Activated CD4-positive, CD25-positive, alpha-beta regulatory T cell treated with anti-CD3 and anti-CD28 coated beads, Interleukin-2, amount 50 U/mL, for 16 hours (primary cell): Measurements from ENCODE around the gene AACS.
"Not testable (repeated sequence)": the region's sequence is repeated elsewhere in the genome, so short reads cannot be mapped to it uniquely, and the experiment has no call there.

Experiments used
- DNase-seq: peaks from one replicate; pipeline ENCODE4 v3.0.0-alpha.2; 2020; ENCODE audit warnings: low read depth, low spot score

Gene AACS, protein sequence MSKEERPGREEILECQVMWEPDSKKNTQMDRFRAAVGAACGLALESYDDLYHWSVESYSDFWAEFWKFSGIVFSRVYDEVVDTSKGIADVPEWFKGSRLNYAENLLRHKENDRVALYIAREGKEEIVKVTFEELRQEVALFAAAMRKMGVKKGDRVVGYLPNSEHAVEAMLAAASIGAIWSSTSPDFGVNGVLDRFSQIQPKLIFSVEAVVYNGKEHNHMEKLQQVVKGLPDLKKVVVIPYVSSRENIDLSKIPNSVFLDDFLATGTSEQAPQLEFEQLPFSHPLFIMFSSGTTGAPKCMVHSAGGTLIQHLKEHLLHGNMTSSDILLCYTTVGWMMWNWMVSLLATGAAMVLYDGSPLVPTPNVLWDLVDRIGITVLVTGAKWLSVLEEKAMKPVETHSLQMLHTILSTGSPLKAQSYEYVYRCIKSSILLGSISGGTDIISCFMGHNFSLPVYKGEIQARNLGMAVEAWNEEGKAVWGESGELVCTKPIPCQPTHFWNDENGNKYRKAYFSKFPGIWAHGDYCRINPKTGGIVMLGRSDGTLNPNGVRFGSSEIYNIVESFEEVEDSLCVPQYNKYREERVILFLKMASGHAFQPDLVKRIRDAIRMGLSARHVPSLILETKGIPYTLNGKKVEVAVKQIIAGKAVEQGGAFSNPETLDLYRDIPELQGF

GRCh38 chr12:125065021-125065918 is at the start of gene AACS:
TSS of gene AACS (plus strand) at chr12:125065435. CDS start at chr12:125065585, 150 bp downstream.
- peak; percentile 45 for DNase-seq

- DNase-seq, result no peak
These were observed 49.4 kb upstream of the AACS start for GRCh38 chr12:125015680-125016310.

GRCh38 chr12:125017801-125018200 is 47.4 kb upstream of the AACS start:
- no peak for DNase-seq

GRCh38 chr12:125018356-125018755 is 46.9 kb upstream of the AACS start:
- no peak for DNase-seq

DNA sequence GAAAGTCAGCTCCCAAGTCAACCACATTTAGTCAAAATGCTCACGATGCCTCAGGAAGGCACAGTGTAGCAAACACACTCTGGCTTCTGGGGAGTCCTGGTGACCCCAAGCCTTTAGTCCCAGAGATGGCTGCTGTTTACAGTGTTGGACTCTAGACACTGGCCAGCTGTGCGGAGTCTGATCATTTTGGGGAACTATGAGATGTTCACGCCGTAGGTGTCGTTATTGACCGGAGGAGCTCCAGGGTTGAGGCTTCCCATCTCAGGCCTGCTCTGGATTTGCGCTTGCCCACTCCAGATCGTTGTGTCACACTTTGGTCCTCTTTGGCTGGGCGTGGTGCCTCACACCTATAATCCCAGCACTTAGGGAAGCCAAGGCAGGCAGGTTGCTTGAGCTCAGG is 44.1 kb upstream of the AACS start:
- DNase-seq, result no peak

- no peak for DNase-seq
These were observed 43.5 kb upstream of the AACS start for GRCh38 chr12:125021771-125022170.

DNA sequence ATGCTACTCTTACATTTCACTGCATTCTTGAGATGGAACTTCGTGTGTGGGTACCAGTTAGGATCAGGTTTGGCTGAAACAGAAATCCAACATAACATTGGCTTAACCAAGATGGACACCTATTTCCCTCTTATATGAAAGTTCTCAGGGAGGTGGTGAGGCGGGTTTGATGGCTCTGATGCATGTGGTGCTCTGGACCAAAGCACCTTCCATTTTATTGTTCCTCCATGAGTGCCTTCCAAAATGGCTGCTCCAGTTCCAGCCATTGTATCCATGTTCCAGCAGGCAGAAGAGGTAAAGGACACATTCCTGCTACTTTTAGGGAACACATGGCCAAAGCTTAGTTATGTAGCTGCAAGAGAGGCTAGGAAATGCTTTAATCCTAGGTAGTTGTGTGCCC is 42.2 kb upstream of the AACS start:
- no peak for DNase-seq

DNA sequence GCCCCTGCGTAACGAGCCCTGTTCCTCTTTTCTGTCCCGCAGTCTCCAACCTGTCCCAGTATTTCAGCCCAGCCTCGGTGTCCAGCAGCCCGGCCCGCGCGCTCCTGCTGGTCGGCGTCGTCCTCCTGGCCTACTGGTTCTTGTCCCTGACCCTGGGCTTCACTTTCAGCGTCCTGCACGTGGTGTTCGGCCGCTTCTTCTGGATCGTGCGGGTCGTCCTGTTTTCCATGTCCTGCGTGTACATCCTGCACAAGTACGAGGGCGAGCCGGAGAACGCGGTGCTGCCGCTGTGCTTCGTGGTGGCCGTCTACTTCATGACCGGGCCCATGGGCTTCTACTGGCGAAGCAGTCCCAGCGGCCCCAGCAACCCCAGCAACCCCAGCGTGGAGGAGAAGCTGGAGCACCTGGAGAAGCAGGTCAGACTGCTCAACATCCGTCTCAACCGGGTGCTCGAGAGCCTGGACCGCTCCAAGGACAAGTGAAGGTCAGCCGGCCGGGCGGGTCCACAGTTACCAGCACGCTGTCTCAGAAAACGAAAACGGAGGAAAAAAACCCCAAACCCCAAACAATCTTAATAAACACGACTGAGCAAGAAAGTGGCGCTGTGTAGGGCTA is 40.2 kb upstream of the AACS start:
- DNase-seq, result no peak

DNA sequence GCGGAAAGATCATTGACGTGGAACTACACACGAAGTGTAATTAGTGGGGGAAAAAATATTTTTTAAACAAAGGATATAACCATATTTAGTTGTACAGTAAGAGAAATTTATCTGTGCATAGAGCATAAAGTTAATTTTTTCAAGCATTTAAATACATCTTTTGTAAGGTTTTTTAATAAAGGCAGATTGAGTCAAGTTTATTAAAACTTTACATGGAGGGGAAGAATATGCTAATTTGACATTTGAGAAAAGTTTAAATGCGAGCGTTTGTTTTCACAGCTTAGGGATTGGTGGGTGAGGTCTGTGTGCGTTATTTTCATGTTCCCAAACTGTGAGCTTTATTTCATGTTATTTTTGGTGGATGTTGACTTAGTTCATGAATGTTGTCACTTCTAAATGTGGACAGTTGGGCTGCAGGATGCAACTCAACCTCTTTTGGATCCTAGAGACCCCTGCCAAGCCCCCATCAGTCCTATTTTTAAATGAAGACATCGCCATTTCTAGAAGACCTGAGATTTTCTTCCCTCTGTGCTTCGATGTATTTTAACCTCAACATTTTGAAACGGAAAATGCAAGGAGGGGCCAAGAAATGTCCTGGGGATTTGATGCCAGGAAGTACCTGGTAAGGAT is 39.5 kb upstream of the AACS start:
- DNase-seq, result no peak

DNA sequence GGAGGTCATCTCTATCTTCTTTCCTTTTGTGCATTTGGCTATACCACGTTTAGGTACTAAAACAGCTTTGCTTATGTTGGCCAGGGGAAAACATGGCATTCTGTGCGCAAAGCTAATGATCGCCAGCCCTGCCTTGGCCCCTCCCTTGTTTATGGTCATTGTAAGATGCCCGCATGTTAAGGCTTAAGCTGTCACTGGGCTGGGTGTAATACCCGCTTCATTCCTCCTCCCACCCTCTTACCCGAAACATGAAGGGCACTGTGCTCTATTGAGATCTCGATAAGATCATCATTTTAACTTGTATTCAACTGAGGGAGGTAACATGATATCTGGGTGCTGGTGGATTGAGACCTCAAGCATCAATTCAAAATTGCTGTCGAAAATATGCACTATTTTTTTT is 37.1 kb upstream of the AACS start:
- DNase-seq, result no peak

GRCh38 chr12:125029761-125030358 is 35.4 kb upstream of the AACS start:
- DNase-seq, result no peak

DNA sequence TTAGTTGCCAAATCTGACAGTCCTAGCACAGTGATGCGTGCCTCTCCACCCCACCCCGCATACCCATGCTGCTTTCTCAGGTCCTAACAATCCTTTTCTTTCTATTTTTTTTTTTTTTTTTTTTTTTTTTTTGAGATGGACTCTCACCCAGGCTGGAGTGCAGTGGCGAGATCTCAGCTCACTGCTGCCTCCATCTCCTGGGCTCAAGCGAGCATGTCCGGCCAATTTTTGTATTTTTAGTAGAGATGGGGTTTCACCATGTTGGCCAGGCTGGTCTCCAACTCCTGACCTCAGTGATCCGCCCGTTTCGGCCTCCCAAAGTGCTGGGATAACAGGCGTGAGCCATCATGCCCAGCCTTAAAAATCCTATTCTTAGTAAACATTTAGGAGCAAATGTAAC is 33.8 kb upstream of the AACS start:
- not testable (repeated sequence) for DNase-seq

DNA sequence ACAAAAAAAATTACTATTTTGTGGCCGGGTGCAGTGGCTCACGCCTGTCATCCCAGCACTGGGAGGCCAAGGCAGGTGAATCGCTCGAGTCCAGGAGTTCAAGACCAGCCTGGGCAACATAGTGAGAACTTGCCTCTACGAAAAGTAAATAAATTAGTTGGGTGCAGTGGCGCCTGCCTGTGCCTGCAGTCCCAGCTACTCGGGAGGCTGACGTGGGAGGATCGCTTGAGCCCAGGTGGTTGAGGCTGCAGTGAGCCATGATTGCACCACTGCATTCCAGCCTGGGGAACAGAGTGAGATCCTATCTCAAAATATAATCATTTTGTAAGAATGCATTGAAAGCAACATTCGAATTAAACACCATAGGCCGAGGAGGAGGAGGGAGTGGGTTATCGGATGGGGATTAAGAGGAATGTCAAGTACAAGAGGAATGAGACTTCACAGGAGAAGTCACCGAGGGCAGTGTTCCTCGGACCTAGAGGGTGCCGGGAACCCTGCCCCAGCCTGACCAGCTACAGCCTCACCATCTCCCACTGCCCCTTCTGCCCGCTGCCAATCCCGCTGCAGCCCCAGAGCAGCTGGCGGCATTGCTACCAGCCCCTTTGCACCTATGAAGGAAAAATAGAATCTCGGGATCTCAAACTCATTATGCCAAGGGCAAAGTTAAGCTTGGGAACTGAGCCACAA is 32.6 kb upstream of the AACS start:
- no peak for DNase-seq

DNA sequence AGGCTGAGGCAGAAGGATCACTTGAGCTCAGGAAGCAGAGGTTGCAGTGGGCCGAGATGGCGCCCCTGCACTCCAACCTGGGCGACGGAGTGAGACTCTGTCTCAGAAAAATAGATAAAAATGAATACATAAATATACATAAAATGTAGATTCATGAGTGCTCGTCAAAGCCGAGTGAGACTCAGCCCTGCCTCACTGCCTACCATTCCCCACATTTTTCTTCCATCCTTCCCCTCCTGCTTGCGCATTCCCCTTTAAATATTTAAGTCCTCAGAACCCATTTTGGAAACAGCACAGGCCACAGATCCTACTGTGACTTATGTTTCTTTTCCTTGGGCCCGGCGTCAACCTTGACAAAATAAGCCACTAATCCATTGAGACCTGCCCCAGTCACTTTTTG is 31.9 kb upstream of the AACS start:
- no peak for DNase-seq

- DNase-seq, result no peak
These were observed 26.1 kb upstream of the AACS start for GRCh38 chr12:125038976-125039625.

- no peak for DNase-seq
These were observed 16.2 kb upstream of the AACS start for GRCh38 chr12:125049093-125049458.

- no peak for DNase-seq
These were observed 14.8 kb upstream of the AACS start for GRCh38 chr12:125050446-125050845.

GRCh38 chr12:125050868-125051267 is 14.4 kb upstream of the AACS start:
- no peak for DNase-seq

GRCh38 chr12:125053821-125054220 is 11.4 kb upstream of the AACS start:
- no peak for DNase-seq
